ENCODE results near the gene RIBC2. TPM values are rescaled to one million over a fixed set of nuclear protein-coding genes. Genes with fewer than 3 reads are reported as not detected.

The RIBC2 gene
- polyA plus RNA-seq, 1 donor (not counting 4 experiments of a cell fraction or from before 2014, with no cell fraction given): 0.12 TPM

DNA sequence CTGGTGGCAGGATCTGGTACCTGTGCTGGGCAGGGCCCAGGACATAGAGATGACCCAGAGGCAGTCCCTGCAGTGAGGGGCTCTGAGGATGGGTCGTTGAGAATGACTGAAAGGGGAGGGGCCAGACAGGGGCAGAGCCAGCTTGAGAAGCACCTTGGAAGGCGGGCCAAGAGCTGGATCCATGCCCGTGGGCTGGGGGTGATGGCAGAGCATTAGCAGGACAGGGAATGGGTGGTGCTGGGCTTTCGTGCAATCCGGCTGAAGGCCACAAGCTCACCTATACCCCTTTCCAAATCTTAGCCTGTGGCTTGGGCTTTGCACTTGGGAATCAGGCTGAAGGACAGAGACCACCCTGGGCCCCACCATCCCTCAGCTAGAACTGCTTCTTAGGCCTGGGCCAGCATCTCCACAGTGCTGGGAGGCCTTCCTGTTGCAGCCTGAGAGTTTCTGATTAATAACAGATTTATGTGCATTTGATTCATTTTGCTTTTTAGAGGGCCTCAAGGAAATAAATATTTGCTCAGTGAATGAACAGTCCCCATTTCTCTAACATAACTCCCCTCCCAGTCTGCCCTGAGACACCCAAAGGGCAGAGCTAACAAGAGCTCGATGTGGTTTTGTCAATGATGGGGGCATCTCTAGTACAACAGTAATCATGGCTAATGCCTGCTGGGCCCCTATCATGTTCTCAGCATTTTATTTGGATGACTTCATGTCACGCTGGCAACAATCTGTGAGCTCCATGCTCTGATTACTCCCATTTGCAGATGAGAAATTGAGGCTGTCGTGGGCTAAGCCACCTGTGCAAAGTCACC, 39.3 kb downstream of the RIBC2 start:
- FAIRE-seq: no peak
- dilution Hi-C loops (cut with MboI; ENCODE audit: extremely low pct_ligation_motif_present, low sequenced_read_pairs): no loop called here

DNA sequence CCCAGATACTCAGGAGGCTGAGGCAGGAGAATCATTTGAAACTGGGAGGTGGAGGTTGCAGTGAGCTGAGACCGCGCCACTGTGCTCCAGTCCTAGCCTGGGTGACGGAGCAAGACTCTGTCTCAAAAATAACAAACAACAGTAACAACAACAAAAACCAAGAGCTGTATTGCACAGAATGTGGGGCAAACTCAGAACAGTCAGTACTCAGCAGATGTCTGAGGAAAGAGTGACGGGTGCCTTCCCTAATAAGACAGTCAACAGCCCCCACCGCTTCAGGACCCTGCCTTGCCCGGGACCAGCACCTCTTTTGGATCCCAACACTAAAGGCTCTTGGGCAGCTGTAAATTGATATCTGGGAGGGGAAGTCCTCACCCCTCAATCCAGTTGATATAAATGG, 40.3 kb downstream of the RIBC2 start:
- H3K27me3 ChIP-seq (ENCODE audit: control insufficient read depth, extremely low read depth, insufficient read depth, low read length): peaks cover 12% of the 10 kb centered on the region

More for the DNA sequence above, 39.3 kb downstream of the RIBC2 start:
- Histone ChIP-seq H3K9me1 (ENCODE audit: control insufficient read depth, extremely low read depth, insufficient read depth, low read length) (no peaks in the 10 kb centered on the region), H3K9me3 (ENCODE audit: control insufficient read depth, low read depth, low read length) (no peaks in the 10 kb centered on the region), H3K4me1 (ENCODE audit: control insufficient read depth, extremely low read depth, insufficient read depth, low read length) (no peaks in the 10 kb centered on the region), H3K4me2 (ENCODE audit: control insufficient read depth, extremely low read depth, insufficient read depth, low read depth, low read length) (no peak overlapping the region), H3K27ac (ENCODE audit: control insufficient read depth, insufficient read depth, low read length) (no peak overlapping the region), H3K36me3 (ENCODE audit: control insufficient read depth in 2 of 2, extremely low read depth in 1 of 2, insufficient read depth in 2 of 2, low read length in 2 of 2) (no peaks in the 10 kb centered on the region), H3K4me3 (ENCODE audit: control insufficient read depth in 2 of 3, extremely low read depth in 1 of 3, insufficient read depth in 2 of 3, low read depth in 1 of 3, low read length in 3 of 3) (no peak overlapping the region), H4K20me1 (ENCODE audit: control insufficient read depth, extremely low read depth, insufficient read depth, low read length) (no peaks in the 10 kb centered on the region), H3K27me3 (ENCODE audit: control insufficient read depth, extremely low read depth, insufficient read depth, low read length) (peaks cover 12% of the 10 kb centered on the region), H3K79me2 (ENCODE audit: control insufficient read depth, insufficient read depth, low read length) (no peaks in the 10 kb centered on the region), H3K9ac (ENCODE audit: control insufficient read depth, extremely low read depth, insufficient read depth, low read length) (no peak overlapping the region), H2AFZ (ENCODE audit: control insufficient read depth, low read length) (no peak overlapping the region)
- DNase-seq (ENCODE audit: low read depth, low spot score): no peak
- TF ChIP-seq, protein P1, sequence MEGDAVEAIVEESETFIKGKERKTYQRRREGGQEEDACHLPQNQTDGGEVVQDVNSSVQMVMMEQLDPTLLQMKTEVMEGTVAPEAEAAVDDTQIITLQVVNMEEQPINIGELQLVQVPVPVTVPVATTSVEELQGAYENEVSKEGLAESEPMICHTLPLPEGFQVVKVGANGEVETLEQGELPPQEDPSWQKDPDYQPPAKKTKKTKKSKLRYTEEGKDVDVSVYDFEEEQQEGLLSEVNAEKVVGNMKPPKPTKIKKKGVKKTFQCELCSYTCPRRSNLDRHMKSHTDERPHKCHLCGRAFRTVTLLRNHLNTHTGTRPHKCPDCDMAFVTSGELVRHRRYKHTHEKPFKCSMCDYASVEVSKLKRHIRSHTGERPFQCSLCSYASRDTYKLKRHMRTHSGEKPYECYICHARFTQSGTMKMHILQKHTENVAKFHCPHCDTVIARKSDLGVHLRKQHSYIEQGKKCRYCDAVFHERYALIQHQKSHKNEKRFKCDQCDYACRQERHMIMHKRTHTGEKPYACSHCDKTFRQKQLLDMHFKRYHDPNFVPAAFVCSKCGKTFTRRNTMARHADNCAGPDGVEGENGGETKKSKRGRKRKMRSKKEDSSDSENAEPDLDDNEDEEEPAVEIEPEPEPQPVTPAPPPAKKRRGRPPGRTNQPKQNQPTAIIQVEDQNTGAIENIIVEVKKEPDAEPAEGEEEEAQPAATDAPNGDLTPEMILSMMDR (optimal IDR thresholded peaks at IDR 0.05 in 1 of 3, IDR thresholded peaks at IDR 0.05 in 1 of 3, conservative IDR thresholded peaks at IDR 0.05 in 1 of 3; ENCODE audit: extremely low read depth in 1 of 3, insufficient read depth in 2 of 3, low read length in 3 of 3): no peak
- no peak for TF ChIP-seq EZH2 (IDR thresholded peaks at IDR 0.05; ENCODE audit: low read length)

More for the DNA sequence above, 40.3 kb downstream of the RIBC2 start:
- Histone ChIP-seq H3K79me2 (ENCODE audit: control insufficient read depth, insufficient read depth, low read length) (no peaks in the 10 kb centered on the region), H4K20me1 (ENCODE audit: control insufficient read depth, extremely low read depth, insufficient read depth, low read length) (no peaks in the 10 kb centered on the region), H3K9me1 (ENCODE audit: control insufficient read depth, extremely low read depth, insufficient read depth, low read length) (no peaks in the 10 kb centered on the region), H2AFZ (ENCODE audit: control insufficient read depth, low read length) (no peak overlapping the region), H3K4me2 (ENCODE audit: control insufficient read depth, extremely low read depth, insufficient read depth, low read depth, low read length) (no peak overlapping the region), H3K9ac (ENCODE audit: control insufficient read depth, extremely low read depth, insufficient read depth, low read length) (no peak overlapping the region), H3K4me3 (ENCODE audit: control insufficient read depth in 2 of 3, extremely low read depth in 1 of 3, insufficient read depth in 2 of 3, low read depth in 1 of 3, low read length in 3 of 3) (no peak overlapping the region), H3K27ac (ENCODE audit: control insufficient read depth, insufficient read depth, low read length) (no peak overlapping the region), H3K9me3 (ENCODE audit: control insufficient read depth, low read depth, low read length) (no peaks in the 10 kb centered on the region), H3K36me3 (ENCODE audit: control insufficient read depth in 2 of 2, extremely low read depth in 1 of 2, insufficient read depth in 2 of 2, low read length in 2 of 2) (no peaks in the 10 kb centered on the region), H3K4me1 (ENCODE audit: control insufficient read depth, extremely low read depth, insufficient read depth, low read length) (no peaks in the 10 kb centered on the region)
- DNase-seq (ENCODE audit: low read depth, low spot score) (no peak), FAIRE-seq (no peak)
- TF ChIP-seq, protein P1 (optimal IDR thresholded peaks at IDR 0.05 in 1 of 3, IDR thresholded peaks at IDR 0.05 in 1 of 3, conservative IDR thresholded peaks at IDR 0.05 in 1 of 3; ENCODE audit: extremely low read depth in 1 of 3, insufficient read depth in 2 of 3, low read length in 3 of 3): no peak
- no peak for TF ChIP-seq EZH2 (IDR thresholded peaks at IDR 0.05; ENCODE audit: low read length)
- dilution Hi-C loops (cut with MboI; ENCODE audit: extremely low pct_ligation_motif_present, low sequenced_read_pairs): no loop called here

Measured in keratinocyte (primary cell).